RWPE1 (cell line): ENCODE measurements around the gene MIF4GD.

Source experiments
- CTCF ChIA-PET: fragments of 350-600 bp; sonication (Branson Sonifier 250); formaldehyde crosslinking; extraction: SDS; loops from one replicate; lab custom pipeline; 2021; lab: Yijun Ruan, JAX
- POLR2A ChIA-PET: fragments of 400-600 bp; formaldehyde crosslinking; extraction: SDS; loops from one replicate; lab custom pipeline; 2020; ENCODE audit warnings: antibody characterized with exemption; ENCODE audit not compliant: low non-redundant PET; lab: Yijun Ruan, JAX
- DNase-seq: peaks from one replicate; pipeline ENCODE4 v3.0.0; 2012; ENCODE audit warnings: low spot score
- H3K27ac ChIP-seq: fragments of 450-650 bp; 2 replicates; pipeline ENCODE4 v1.5.1; 2017
- TF ChIP-seq, protein P1 (sequence below): fragments of 450-650 bp; conservative IDR thresholded peaks from 2 replicates; pipeline ENCODE4 v1.5.1; 2017; ENCODE audit warnings: low read depth, mild to moderate bottlenecking

MIF4GD gene, protein sequence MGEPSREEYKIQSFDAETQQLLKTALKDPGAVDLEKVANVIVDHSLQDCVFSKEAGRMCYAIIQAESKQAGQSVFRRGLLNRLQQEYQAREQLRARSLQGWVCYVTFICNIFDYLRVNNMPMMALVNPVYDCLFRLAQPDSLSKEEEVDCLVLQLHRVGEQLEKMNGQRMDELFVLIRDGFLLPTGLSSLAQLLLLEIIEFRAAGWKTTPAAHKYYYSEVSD

GRCh38 chr17:75270966-75271232, at the start of gene MIF4GD:
TSS of gene MIF4GD (minus strand) at chr17:75271231. CDS start at chr17:75270195, 1,036 bp downstream.
- TF ChIP-seq, protein P1, sequence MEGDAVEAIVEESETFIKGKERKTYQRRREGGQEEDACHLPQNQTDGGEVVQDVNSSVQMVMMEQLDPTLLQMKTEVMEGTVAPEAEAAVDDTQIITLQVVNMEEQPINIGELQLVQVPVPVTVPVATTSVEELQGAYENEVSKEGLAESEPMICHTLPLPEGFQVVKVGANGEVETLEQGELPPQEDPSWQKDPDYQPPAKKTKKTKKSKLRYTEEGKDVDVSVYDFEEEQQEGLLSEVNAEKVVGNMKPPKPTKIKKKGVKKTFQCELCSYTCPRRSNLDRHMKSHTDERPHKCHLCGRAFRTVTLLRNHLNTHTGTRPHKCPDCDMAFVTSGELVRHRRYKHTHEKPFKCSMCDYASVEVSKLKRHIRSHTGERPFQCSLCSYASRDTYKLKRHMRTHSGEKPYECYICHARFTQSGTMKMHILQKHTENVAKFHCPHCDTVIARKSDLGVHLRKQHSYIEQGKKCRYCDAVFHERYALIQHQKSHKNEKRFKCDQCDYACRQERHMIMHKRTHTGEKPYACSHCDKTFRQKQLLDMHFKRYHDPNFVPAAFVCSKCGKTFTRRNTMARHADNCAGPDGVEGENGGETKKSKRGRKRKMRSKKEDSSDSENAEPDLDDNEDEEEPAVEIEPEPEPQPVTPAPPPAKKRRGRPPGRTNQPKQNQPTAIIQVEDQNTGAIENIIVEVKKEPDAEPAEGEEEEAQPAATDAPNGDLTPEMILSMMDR: no peak
- peak within 1 kb of the TSS; percentile 89 for H3K27ac ChIP-seq
- no peak for DNase-seq
- ChIA-PET POLR2A (interaction anchor here (1.4 to 2.1 kb wide), 2 partner anchors 10 to 18 kb away, joined by 9 to 16 read pairs; partner anchors contain the start of genes GGA3, MRPS7 and SLC25A19), CTCF (interaction anchor here (0.6 to 3.3 kb wide), 7 partner anchors 9 to 363 kb away, joined by 3 to 20 read pairs (median 5); partner anchors contain the start of genes GGA3, MRPS7 and SLC25A19)

GRCh38 chr17:75319904-75320691, 49.1 kb upstream of the MIF4GD start:
- no peak overlapping the region for H3K27ac ChIP-seq
- TF ChIP-seq, protein P1: no peak
- no peak for DNase-seq
- CTCF ChIA-PET: interaction anchor here (0.6 kb wide), 1 partner anchor 305 kb away, joined by 4 read pairs; no protein-coding TSS in a partner anchor
- POLR2A ChIA-PET: no interaction called here

DNA sequence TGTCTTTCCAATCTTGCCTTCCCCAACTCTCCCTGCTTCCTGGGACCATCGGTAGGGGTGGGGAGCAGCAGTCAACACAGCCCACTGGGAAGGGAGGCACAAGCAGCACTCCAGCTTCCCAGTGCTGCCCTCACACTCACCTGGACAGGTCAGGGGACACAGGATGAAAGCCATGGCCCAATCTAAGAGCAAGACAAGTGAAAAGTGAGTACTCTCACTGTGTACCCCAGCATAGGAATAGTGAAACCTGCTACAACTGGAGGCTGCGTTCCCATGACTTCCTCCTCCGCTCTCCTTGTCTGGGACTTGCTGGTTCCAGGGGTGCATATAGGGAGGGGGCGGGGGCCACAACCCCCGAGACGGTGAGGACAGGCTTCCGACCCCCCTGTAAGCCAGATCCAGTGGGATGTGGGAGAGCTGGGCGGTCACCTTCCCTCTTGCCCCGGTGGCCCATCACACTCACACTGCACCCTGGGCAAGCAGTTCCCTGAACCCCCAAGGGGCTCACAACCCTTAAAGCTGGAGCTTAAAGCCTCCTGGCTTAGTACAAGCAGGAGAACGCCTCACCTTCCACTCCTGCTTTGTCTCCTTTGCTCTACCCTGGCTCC, 47.7 kb upstream of the MIF4GD start:
- ChIA-PET CTCF (no interaction called here), POLR2A (no interaction called here)
- DNase-seq: no peak
- TF ChIP-seq, protein P1: no peak
- peak overlapping the region; percentile 31; the same call in 1 of the 2 replicates for H3K27ac ChIP-seq

DNA sequence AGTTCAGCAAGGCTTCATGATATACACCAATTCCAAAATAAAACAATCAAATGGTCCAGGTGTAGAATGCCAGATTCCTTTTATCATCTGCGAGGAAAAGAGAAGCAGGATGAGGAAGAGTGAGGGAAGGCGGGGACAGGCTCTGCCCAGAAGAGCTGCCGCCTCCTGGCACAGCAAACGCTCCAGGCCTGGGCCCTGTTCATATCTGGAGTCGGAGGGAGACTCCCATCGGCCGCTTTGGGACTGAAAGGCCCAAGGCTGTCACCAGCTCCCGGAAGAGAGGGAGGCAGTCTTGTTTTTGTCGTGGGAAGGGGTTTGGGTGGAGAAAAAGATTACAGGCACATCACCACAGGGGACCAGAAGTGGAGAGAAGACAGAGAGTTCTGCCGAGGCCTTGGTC, 47.2 kb upstream of the MIF4GD start:
- POLR2A ChIA-PET: no interaction called here
- CTCF ChIA-PET: no interaction called here
- TF ChIP-seq, protein P1: no peak
- H3K27ac ChIP-seq: peak overlapping the region; percentile 31; the same call in 1 of the 2 replicates
- no peak for DNase-seq

DNA sequence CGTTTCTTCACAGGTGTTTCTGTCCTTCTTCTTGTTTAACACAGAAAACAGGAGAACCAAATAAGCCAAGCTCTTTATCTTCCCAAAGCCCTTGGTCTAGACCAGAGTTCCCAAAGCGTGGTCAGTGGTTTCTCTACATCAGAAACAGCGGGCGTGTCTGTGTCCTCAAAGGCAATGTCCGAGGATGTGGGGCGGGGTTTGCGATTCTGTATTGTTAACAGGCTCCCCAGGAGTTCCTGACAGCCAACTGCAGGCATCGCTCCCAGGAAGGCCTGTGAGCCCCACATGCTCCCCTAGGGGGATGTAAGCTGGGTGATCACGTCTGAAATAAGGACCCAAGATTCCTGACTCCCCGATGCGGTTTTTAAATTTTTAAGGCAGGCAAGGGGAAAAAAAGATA, 46.6 kb upstream of the MIF4GD start:
- DNase-seq: no peak
- ChIA-PET CTCF (no interaction called here), POLR2A (no interaction called here)
- TF ChIP-seq, protein P1: no peak
- no peak overlapping the region for H3K27ac ChIP-seq

- DNase-seq: no peak
- TF ChIP-seq, protein P1: no peak
- H3K27ac ChIP-seq: peak overlapping the region; percentile 38
- ChIA-PET CTCF (interaction anchor here (0.6 kb wide), 1 partner anchor 518 kb away, joined by 3 read pairs; no protein-coding TSS in a partner anchor), POLR2A (no interaction called here)
Measured at GRCh38 chr17:75316253-75316652, 45.2 kb upstream of the MIF4GD start.
